ENCODE measurements around the gene SSBP3.
A peak's percentile ranks its signal among the peaks of the same experiment; 100 is the strongest.

The SSBP3 gene

GRCh38 chr1:54407154-54407403 lies 885 bp upstream of the SSBP3 start:
- Histone ChIP-seq H3K79me2 (ENCODE audit: low read length) (no peaks in the 10 kb centered on the region), H4K20me1 (ENCODE audit: insufficient read depth, low read length) (no peaks in the 10 kb centered on the region), H3K9ac (ENCODE audit: low read length) (peak overlapping the region; percentile 77), H3K4me1 (ENCODE audit: low read length) (peaks cover 4% of the 10 kb centered on the region), H2AFZ (ENCODE audit: low read depth, low read length) (0 out of 2 replicates have a peak overlapping the region, but pooled peaks have one; percentile 75), H3K27me3 (ENCODE audit: low read depth, low read length) (no peaks in the 10 kb centered on the region), H3K27ac (ENCODE audit: low read length) (peak overlapping the region; percentile 77), H3K36me3 (replicated peaks; ENCODE audit: low read depth, low read length) (no peaks in the 10 kb centered on the region), H3K4me2 (ENCODE audit: low read length) (peak overlapping the region; percentile 79), H3K9me3 (ENCODE audit: insufficient read depth, low read length) (no peaks in the 10 kb centered on the region), H3K4me3 (ENCODE audit: low read length) (peak overlapping the region; percentile 89)
- no peak for TF ChIP-seq CTCF (IDR thresholded peaks at IDR 0.05; ENCODE audit: low read depth, low read length)
- no peak for TF ChIP-seq EZH2phosphoT487 (IDR thresholded peaks at IDR 0.05; ENCODE audit: low read depth)

DNA sequence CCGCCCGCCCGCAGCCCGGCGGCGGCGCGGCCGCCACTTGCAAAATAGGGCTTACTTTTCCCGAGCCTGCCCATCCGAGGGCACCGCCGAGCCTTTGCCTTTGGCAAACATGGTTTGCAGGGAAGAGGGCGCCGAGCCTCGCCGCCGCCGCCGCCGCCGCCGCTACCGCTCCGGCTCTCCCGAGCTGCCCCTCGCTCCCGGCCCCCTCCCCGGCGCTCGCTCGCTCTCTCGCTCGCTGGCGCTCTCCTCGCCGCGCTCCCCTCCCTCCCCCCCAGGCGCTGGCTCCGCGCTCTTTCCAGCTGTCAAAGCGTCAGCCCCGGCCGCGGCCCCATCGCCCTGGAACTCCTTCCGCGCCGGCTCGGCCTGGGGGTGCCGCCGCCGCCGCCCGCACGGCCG lies 298 bp downstream of the SSBP3 start:
- Histone ChIP-seq H3K4me1 (ENCODE audit: low read length) (peaks cover 6% of the 10 kb centered on the region), H3K4me2 (ENCODE audit: low read length) (no peak overlapping the region), H3K4me3 (ENCODE audit: low read length) (peak overlapping the region; percentile 73), H4K20me1 (ENCODE audit: insufficient read depth, low read length) (no peaks in the 10 kb centered on the region), H3K36me3 (replicated peaks; ENCODE audit: low read depth, low read length) (no peaks in the 10 kb centered on the region), H2AFZ (ENCODE audit: low read depth, low read length) (no peak overlapping the region), H3K9ac (ENCODE audit: low read length) (peak overlapping the region; percentile 32; the same call in 1 of the 2 replicates), H3K9me3 (ENCODE audit: insufficient read depth, low read length) (no peaks in the 10 kb centered on the region), H3K27ac (ENCODE audit: low read length) (no peak overlapping the region), H3K79me2 (ENCODE audit: low read length) (no peaks in the 10 kb centered on the region), H3K27me3 (ENCODE audit: low read depth, low read length) (no peaks in the 10 kb centered on the region)
- TF ChIP-seq CTCF (IDR thresholded peaks at IDR 0.05; ENCODE audit: low read depth, low read length): no peak
- TF ChIP-seq EZH2phosphoT487 (IDR thresholded peaks at IDR 0.05; ENCODE audit: low read depth): no peak

DNA sequence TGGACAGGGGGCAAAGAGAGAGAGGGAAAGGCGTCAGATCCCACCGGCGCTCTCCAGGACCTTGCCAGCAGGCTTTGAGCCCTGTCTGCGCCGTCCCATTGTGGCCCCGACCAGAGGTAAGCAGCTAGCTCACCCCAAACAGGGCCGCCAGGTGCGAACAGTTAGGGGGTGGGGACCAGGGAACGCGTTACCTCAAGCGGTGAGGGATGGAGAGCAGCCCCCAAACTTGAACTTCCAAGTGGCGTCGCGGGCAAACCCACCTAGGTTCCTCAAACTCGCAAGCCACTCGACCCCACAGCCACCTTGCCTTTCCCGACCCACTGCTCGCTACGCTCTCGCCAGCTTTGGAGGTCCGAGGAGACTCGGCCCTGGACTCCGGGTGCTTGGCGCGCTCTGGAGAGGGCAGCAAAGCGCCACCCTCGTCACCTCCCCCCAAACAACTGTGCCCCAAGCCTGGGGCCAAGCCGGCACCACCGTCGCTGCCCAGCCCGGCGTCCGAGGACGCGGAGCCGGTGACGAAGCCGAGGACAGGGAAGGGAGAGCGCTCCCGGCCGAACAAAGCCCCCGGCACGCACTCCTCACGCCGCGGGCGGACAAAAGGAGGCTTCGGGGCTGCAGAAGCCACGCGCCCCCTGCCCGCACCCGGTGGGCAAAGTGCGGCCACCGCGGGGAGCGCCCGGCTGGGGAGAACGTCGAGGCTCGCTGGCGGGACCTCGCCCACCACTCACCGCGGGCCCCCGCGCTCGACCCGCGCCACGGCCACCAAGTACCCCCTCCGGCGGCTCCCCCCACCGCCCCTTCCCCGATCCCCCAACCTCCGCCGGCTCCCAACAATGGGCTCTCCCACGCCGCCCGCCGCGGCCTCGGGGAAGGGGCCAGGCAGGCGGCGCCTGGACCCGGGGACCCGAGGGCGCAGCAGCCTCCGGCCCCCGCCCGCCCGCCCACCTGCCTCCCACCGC lies 976 bp downstream of the SSBP3 start:
- no peaks in the 10 kb centered on the region for H3K9me3 ChIP-seq (ENCODE audit: insufficient read depth, low read length)
- H3K9ac ChIP-seq (ENCODE audit: low read length): no peak overlapping the region
- H4K20me1 ChIP-seq (ENCODE audit: insufficient read depth, low read length): no peaks in the 10 kb centered on the region
- H3K4me2 ChIP-seq (ENCODE audit: low read length): peak overlapping the region; percentile 40
- no peak overlapping the region for H2AFZ ChIP-seq (ENCODE audit: low read depth, low read length)
- no peaks in the 10 kb centered on the region for H3K27me3 ChIP-seq (ENCODE audit: low read depth, low read length)
- no peaks in the 10 kb centered on the region for H3K79me2 ChIP-seq (ENCODE audit: low read length)
- H3K36me3 ChIP-seq (replicated peaks; ENCODE audit: low read depth, low read length): no peaks in the 10 kb centered on the region
- TF ChIP-seq CTCF (IDR thresholded peaks at IDR 0.05; ENCODE audit: low read depth, low read length): no peak
- TF ChIP-seq EZH2phosphoT487 (IDR thresholded peaks at IDR 0.05; ENCODE audit: low read depth): no peak
- H3K4me1 ChIP-seq (ENCODE audit: low read length): peaks cover 13% of the 10 kb centered on the region
- H3K27ac ChIP-seq (ENCODE audit: low read length): no peak overlapping the region
- H3K4me3 ChIP-seq (ENCODE audit: low read length): peak overlapping the region; percentile 73; the same call in 1 of the 2 replicates

DNA sequence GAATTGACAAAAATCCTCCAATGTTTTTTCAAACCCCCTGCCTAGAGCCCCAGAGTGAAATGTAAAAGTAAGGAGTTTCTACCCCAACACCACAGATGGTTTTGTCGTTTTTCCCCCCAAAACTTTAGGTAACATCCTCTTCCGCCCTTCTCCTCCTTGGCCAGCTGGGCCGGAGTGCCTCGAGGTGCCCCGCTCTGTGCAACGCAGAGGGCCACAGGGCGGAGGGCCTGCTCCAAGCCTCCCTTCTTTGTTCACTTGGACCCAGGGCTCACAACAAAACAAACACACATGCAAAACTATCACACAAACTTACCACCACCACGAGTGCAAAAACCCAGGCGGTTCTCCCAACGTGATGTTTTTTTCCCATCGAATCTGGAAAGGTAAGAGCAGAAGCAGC lies 1.9 kb downstream of the SSBP3 start:
- H3K9me3 ChIP-seq (ENCODE audit: insufficient read depth, low read length): no peaks in the 10 kb centered on the region
- H2AFZ ChIP-seq (ENCODE audit: low read depth, low read length): no peak overlapping the region
- H3K4me3 ChIP-seq (ENCODE audit: low read length): no peak overlapping the region
- H3K27me3 ChIP-seq (ENCODE audit: low read depth, low read length): no peaks in the 10 kb centered on the region
- H3K4me1 ChIP-seq (ENCODE audit: low read length): peaks cover 17% of the 10 kb centered on the region
- no peak overlapping the region for H3K9ac ChIP-seq (ENCODE audit: low read length)
- TF ChIP-seq EZH2phosphoT487 (IDR thresholded peaks at IDR 0.05; ENCODE audit: low read depth) (no peak), CTCF (IDR thresholded peaks at IDR 0.05; ENCODE audit: low read depth, low read length) (no peak)
- no peaks in the 10 kb centered on the region for H4K20me1 ChIP-seq (ENCODE audit: insufficient read depth, low read length)
- H3K27ac ChIP-seq (ENCODE audit: low read length): no peak overlapping the region
- H3K36me3 ChIP-seq (replicated peaks; ENCODE audit: low read depth, low read length): peaks cover 3% of the 10 kb centered on the region
- H3K79me2 ChIP-seq (ENCODE audit: low read length): no peaks in the 10 kb centered on the region
- H3K4me2 ChIP-seq (ENCODE audit: low read length): no peak overlapping the region
